SK-N-SH treated with all-trans-retinoic acid at 6 μM for 48 hours (cell line): ENCODE measurements around the gene SEMA5A.

Source experiments
- ATAC-seq: fragments of 200-7000 bp; cut with Tn5 transposase; 3 replicates; pipeline ENCODE4 v1.9.1; 2020; ENCODE audit warnings: mild to moderate bottlenecking, moderate library complexity
- ARNTL ChIP-seq: fragments of 450-650 bp; formaldehyde crosslinking; IDR thresholded peaks from 2 replicates; pipeline ENCODE4 v1.5.0; 2020; ENCODE audit warnings: low read depth, mild to moderate bottlenecking, moderate library complexity, borderline replicate concordance
- CSDC2 ChIP-seq: fragments of 250-450 bp; sonication (Bioruptor Pico); IDR thresholded peaks from 2 replicates; pipeline ENCODE4 v1.5.0; 2020; ENCODE audit warnings: mild to moderate bottlenecking, moderate library complexity
- ESRRG ChIP-seq: fragments of 250-450 bp; sonication (Bioruptor Pico); IDR thresholded peaks from 2 replicates; pipeline ENCODE4 v1.6.1; 2021; ENCODE audit warnings: mild to moderate bottlenecking
- GLIS3 ChIP-seq: fragments of 250-450 bp; sonication (Bioruptor Pico); IDR thresholded peaks from 2 replicates; pipeline ENCODE4 v1.5.0; 2020; ENCODE audit warnings: mild to moderate bottlenecking, moderate library complexity
- ISL1 ChIP-seq: fragments of 250-450 bp; sonication (Bioruptor Pico); IDR thresholded peaks from 2 replicates; pipeline ENCODE4 v2.1.2; 2022; ENCODE audit warnings: mild to moderate bottlenecking, moderate library complexity
- OSR1 ChIP-seq: fragments of 250-450 bp; sonication (Bioruptor Pico); IDR thresholded peaks from 2 replicates; pipeline ENCODE4 v1.8.0; 2022; ENCODE audit warnings: moderate library complexity, mild to moderate bottlenecking, inconsistent platforms
- PPARA ChIP-seq: fragments of 250-450 bp; sonication (Bioruptor Pico); IDR thresholded peaks from 2 replicates; pipeline ENCODE4 v1.5.0; 2020; ENCODE audit warnings: mild to moderate bottlenecking, borderline replicate concordance
- SNAI2 ChIP-seq: fragments of 250-450 bp; sonication (Bioruptor Pico); IDR thresholded peaks from 2 replicates; pipeline ENCODE4 v1.5.0; 2020; ENCODE audit warnings: mild to moderate bottlenecking, moderate library complexity
- TCF4 ChIP-seq: fragments of 250-450 bp; sonication (Bioruptor Pico); IDR thresholded peaks from 2 replicates; pipeline ENCODE4 v1.8.0; 2021; ENCODE audit warnings: mild to moderate bottlenecking, moderate library complexity, borderline replicate concordance
- TOX ChIP-seq: fragments of 250-450 bp; sonication (Bioruptor Pico); IDR thresholded peaks from 2 replicates; pipeline ENCODE4 v1.8.0; 2021; ENCODE audit warnings: mild to moderate bottlenecking, moderate library complexity, borderline replicate concordance
- ZC3H10 ChIP-seq: fragments of 250-450 bp; sonication (Bioruptor Pico); IDR thresholded peaks from 2 replicates; pipeline ENCODE4 v1.5.1; 2021; ENCODE audit warnings: mild to moderate bottlenecking, moderate library complexity
- ZFP3 ChIP-seq: fragments of 250-450 bp; sonication (Bioruptor Pico); IDR thresholded peaks from 2 replicates; pipeline ENCODE4 v1.5.0; 2020; ENCODE audit warnings: mild to moderate bottlenecking, moderate library complexity
- ZNF8 ChIP-seq: fragments of 450-650 bp; formaldehyde crosslinking; IDR thresholded peaks from 2 replicates; pipeline ENCODE4 v1.5.0; 2020; ENCODE audit warnings: mild to moderate bottlenecking, moderate library complexity
- TF ChIP-seq, protein P1 (sequence below): fragments of 250-450 bp; sonication (Bioruptor Pico); IDR thresholded peaks from 2 replicates; pipeline ENCODE4 v1.8.0; 2020; ENCODE audit warnings: mild to moderate bottlenecking, moderate library complexity, borderline replicate concordance
- TF ChIP-seq, protein P2 (sequence below): fragments of 250-450 bp; sonication (Bioruptor Pico); IDR thresholded peaks from 2 replicates; pipeline ENCODE4 v1.5.1; 2020; ENCODE audit warnings: low read depth, mild to moderate bottlenecking, moderate library complexity
- TF ChIP-seq, protein P3 (sequence below): fragments of 250-450 bp; sonication (Bioruptor Pico); IDR thresholded peaks from 2 replicates; pipeline ENCODE4 v1.5.1; 2021; ENCODE audit warnings: mild to moderate bottlenecking, moderate library complexity
- TF ChIP-seq, protein P4 (sequence below): fragments of 250-450 bp; sonication (Bioruptor Pico); IDR thresholded peaks from 2 replicates; pipeline ENCODE4 v1.5.0; 2020; ENCODE audit warnings: mild to moderate bottlenecking, moderate library complexity

The SEMA5A gene

DNA sequence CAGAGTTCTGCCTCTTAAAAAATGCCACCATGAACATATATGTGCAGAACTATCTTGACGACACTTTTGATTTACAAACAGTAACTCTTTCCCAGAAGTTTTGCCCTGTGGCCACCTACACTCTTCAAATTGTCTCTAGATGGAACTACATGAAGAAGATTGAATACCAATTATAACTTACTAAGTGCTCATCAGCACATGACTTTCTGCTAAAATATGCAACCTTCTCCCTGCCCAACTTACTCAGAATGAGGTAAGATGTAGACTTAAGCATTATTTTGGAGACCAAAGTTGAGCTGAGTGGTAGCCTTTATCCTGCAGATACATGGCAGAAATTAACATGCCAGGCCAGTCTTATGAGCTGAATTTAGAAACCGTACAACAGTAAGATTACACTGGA is 105.4 kb downstream of the SEMA5A start:
- ATAC-seq: peak; percentile 73
- TF ChIP-seq ZNF8 (no peak), CSDC2 (CRISPR knock-in tag) (0 out of 2 replicates have a peak, but pooled peaks have one; percentile 52), GLIS3 (CRISPR knock-in tag) (0 out of 2 replicates have a peak, but pooled peaks have one; percentile 33), ZC3H10 (peak; percentile 92), ARNTL (CRISPR knock-in tag) (no peak), PPARA (CRISPR knock-in tag) (no peak), ESRRG (CRISPR knock-in tag) (no peak), OSR1 (CRISPR knock-in tag) (no peak), ISL1 (CRISPR knock-in tag) (peak; percentile 98), TCF4 (CRISPR knock-in tag) (no peak), TOX (CRISPR knock-in tag) (peak; percentile 21; the same call in 1 of the 2 replicates), SNAI2 (CRISPR knock-in tag) (no peak), ZFP3 (CRISPR knock-in tag) (0 out of 2 replicates have a peak, but pooled peaks have one; percentile 44)
- TF ChIP-seq, protein P1, sequence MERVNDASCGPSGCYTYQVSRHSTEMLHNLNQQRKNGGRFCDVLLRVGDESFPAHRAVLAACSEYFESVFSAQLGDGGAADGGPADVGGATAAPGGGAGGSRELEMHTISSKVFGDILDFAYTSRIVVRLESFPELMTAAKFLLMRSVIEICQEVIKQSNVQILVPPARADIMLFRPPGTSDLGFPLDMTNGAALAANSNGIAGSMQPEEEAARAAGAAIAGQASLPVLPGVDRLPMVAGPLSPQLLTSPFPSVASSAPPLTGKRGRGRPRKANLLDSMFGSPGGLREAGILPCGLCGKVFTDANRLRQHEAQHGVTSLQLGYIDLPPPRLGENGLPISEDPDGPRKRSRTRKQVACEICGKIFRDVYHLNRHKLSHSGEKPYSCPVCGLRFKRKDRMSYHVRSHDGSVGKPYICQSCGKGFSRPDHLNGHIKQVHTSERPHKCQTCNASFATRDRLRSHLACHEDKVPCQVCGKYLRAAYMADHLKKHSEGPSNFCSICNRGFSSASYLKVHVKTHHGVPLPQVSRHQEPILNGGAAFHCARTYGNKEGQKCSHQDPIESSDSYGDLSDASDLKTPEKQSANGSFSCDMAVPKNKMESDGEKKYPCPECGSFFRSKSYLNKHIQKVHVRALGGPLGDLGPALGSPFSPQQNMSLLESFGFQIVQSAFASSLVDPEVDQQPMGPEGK: peak; percentile 60; the same call in 1 of the 2 replicates
- TF ChIP-seq, protein P2, sequence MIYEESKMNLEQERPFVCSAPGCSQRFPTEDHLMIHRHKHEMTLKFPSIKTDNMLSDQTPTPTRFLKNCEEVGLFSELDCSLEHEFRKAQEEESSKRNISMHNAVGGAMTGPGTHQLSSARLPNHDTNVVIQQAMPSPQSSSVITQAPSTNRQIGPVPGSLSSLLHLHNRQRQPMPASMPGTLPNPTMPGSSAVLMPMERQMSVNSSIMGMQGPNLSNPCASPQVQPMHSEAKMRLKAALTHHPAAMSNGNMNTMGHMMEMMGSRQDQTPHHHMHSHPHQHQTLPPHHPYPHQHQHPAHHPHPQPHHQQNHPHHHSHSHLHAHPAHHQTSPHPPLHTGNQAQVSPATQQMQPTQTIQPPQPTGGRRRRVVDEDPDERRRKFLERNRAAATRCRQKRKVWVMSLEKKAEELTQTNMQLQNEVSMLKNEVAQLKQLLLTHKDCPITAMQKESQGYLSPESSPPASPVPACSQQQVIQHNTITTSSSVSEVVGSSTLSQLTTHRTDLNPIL (CRISPR knock-in tag): peak; percentile 75
- TF ChIP-seq, protein P3, sequence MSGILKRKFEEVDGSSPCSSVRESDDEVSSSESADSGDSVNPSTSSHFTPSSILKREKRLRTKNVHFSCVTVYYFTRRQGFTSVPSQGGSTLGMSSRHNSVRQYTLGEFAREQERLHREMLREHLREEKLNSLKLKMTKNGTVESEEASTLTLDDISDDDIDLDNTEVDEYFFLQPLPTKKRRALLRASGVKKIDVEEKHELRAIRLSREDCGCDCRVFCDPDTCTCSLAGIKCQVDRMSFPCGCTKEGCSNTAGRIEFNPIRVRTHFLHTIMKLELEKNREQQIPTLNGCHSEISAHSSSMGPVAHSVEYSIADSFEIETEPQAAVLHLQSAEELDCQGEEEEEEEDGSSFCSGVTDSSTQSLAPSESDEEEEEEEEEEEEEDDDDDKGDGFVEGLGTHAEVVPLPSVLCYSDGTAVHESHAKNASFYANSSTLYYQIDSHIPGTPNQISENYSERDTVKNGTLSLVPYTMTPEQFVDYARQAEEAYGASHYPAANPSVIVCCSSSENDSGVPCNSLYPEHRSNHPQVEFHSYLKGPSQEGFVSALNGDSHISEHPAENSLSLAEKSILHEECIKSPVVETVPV (CRISPR knock-in tag): no peak
- TF ChIP-seq, protein P4, sequence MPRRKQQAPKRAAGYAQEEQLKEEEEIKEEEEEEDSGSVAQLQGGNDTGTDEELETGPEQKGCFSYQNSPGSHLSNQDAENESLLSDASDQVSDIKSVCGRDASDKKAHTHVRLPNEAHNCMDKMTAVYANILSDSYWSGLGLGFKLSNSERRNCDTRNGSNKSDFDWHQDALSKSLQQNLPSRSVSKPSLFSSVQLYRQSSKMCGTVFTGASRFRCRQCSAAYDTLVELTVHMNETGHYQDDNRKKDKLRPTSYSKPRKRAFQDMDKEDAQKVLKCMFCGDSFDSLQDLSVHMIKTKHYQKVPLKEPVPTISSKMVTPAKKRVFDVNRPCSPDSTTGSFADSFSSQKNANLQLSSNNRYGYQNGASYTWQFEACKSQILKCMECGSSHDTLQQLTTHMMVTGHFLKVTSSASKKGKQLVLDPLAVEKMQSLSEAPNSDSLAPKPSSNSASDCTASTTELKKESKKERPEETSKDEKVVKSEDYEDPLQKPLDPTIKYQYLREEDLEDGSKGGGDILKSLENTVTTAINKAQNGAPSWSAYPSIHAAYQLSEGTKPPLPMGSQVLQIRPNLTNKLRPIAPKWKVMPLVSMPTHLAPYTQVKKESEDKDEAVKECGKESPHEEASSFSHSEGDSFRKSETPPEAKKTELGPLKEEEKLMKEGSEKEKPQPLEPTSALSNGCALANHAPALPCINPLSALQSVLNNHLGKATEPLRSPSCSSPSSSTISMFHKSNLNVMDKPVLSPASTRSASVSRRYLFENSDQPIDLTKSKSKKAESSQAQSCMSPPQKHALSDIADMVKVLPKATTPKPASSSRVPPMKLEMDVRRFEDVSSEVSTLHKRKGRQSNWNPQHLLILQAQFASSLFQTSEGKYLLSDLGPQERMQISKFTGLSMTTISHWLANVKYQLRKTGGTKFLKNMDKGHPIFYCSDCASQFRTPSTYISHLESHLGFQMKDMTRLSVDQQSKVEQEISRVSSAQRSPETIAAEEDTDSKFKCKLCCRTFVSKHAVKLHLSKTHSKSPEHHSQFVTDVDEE: no peak

DNA sequence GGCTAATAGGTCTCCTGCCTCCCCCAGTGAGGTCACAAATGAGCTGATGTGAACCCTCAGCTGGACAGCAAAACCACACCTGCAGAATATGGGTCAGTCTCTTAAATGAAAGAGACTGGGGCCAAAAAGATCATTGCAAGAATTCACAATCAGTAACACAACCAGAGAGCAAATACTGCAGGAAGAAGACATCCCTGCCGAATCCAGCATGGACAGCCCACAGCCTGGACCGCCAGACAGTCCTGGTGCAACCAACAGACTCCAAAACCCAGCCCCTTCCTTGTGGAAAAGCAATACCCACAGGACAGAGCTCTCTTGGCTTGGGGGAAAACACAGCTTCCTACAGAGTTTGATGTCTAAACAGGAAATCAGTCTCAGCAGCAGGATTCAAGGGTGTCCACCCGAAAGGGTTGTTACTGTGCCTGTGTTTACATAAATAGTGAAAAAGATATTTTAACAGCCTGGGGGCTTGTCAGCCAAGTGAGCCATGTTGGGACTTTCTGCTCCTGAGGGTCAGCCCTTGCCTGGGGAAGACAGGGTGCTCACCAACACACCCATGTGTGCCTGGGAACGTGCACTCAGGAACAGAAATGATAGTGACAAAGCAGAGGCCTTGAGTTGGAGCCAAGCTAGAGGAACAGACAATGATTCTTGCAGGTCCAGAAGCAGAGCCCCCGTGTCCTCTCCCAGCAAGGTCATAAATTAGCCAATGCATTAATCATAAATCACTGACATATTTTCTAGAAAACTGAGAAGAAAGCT is 106.2 kb downstream of the SEMA5A start:
- peak; percentile 48 for ATAC-seq
- TF ChIP-seq, protein P2 (CRISPR knock-in tag): no peak
- TF ChIP-seq PPARA (CRISPR knock-in tag): no peak
- no peak for TF ChIP-seq ZFP3 (CRISPR knock-in tag)
- TF ChIP-seq ZNF8: no peak
- TF ChIP-seq OSR1 (CRISPR knock-in tag): no peak
- no peak for TF ChIP-seq CSDC2 (CRISPR knock-in tag)
- TF ChIP-seq SNAI2 (CRISPR knock-in tag): no peak
- TF ChIP-seq, protein P1: no peak
- no peak for TF ChIP-seq TOX (CRISPR knock-in tag)
